ENCODE data around the gene SBF1.

GRCh38 chr22:50403701-50404101 is 71.1 kb downstream of the SBF1 start:
- TF ChIP-seq EZH2 (IDR thresholded peaks at IDR 0.05) (no peak), POLR2AphosphoS5 (IDR thresholded peaks at IDR 0.05; ENCODE audit: borderline replicate concordance, low read depth, low read length) (no peak), FOXP2 (optimal IDR thresholded peaks at IDR 0.05; ENCODE audit: control extremely low read depth, extremely low read length, insufficient read depth) (no peak)

All from SK-N-MC (cell line).